Measurements from ENCODE around the gene SREBF1. TPM values are rescaled to one million over a fixed set of nuclear protein-coding genes. Genes with fewer than 3 reads are reported as not detected.
A peak's percentile ranks its signal among the peaks of the same experiment; 100 is the strongest.

The SREBF1 gene
- total RNA-seq, 1 experiment from 2014 or later, result 167 TPM

DNA sequence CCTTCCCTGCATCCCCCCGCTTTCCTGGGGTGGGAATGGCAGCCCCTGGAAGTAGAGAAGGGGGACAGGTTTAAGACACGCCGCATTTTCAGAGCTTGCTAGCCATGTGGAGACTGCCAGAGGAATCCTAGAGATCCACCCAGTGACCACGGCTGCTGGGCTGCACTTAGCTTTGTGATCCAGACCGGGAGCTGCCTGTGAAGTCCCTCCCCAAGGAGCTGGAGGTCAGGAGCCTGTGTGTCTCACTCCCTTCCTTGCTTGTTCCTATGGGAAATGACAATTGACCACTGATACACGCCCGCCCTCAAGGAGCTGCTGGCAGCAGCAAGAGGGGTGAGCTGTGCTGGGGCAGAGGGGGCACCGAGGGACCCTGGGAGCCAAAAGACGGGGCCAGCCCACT lies 73.7 kb downstream of the SREBF1 start:
- H3K27me3 ChIP-seq (ENCODE audit: low read length), result no peaks in the 10 kb centered on the region
- intact Hi-C loops (cut with micrococcal nuclease), result no loop called here
- H3K9me2 ChIP-seq (replicated peaks; ENCODE audit: low read length), result no peaks in the 10 kb centered on the region
- H3K27ac ChIP-seq (ENCODE audit: low read length), result no peak overlapping the region
- H3F3A ChIP-seq (ENCODE audit: low read length, unreplicated experiment), result no peaks in the 10 kb centered on the region
- DNase-seq (no peak), ATAC-seq (no peak)
- H3K9me3 ChIP-seq (ENCODE audit: low read length), result no peaks in the 10 kb centered on the region
- CTCF ChIA-PET, result interaction anchor here (0.7 kb wide), 1 partner anchor 8 kb away, joined by 4 read pairs; no protein-coding TSS in a partner anchor
- H3K4me2 ChIP-seq (ENCODE audit: low read length), result no peak overlapping the region
- H3K79me2 ChIP-seq (ENCODE audit: low read length), result peaks cover 45% of the 10 kb centered on the region
- no peak overlapping the region for H3K4me3 ChIP-seq (ENCODE audit: low read length)
- TF ChIP-seq EZH2 (IDR thresholded peaks at IDR 0.05; ENCODE audit: low read length, unreplicated experiment) (no peak), EZH2phosphoT487 (IDR thresholded peaks at IDR 0.05; ENCODE audit: borderline replicate concordance, low read length) (no peak)
- TF ChIP-seq, protein P1, sequence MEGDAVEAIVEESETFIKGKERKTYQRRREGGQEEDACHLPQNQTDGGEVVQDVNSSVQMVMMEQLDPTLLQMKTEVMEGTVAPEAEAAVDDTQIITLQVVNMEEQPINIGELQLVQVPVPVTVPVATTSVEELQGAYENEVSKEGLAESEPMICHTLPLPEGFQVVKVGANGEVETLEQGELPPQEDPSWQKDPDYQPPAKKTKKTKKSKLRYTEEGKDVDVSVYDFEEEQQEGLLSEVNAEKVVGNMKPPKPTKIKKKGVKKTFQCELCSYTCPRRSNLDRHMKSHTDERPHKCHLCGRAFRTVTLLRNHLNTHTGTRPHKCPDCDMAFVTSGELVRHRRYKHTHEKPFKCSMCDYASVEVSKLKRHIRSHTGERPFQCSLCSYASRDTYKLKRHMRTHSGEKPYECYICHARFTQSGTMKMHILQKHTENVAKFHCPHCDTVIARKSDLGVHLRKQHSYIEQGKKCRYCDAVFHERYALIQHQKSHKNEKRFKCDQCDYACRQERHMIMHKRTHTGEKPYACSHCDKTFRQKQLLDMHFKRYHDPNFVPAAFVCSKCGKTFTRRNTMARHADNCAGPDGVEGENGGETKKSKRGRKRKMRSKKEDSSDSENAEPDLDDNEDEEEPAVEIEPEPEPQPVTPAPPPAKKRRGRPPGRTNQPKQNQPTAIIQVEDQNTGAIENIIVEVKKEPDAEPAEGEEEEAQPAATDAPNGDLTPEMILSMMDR (conservative IDR thresholded peaks at IDR 0.05; ENCODE audit: low read depth, low read length), result no peak
- 0 out of 2 replicates have a peak, but pooled peaks cover 4% of the 10 kb centered on the region for H4K20me1 ChIP-seq (ENCODE audit: low read length)
- no peak overlapping the region for H2AFZ ChIP-seq (ENCODE audit: low read length)
- no TSS peak for BruUV-seq (replicated peaks)
- H3K4me1 ChIP-seq (ENCODE audit: insufficient read depth, low read length), result no peaks in the 10 kb centered on the region
- POLR2A ChIA-PET (ENCODE audit: unreplicated experiment), result no interaction called here
- H3K36me3 ChIP-seq (ENCODE audit: low read depth, low read length), result peaks cover 11% of the 10 kb centered on the region; the same call in 1 of the 2 replicates
- no peak overlapping the region for H3K9ac ChIP-seq (ENCODE audit: low read length)

DNA sequence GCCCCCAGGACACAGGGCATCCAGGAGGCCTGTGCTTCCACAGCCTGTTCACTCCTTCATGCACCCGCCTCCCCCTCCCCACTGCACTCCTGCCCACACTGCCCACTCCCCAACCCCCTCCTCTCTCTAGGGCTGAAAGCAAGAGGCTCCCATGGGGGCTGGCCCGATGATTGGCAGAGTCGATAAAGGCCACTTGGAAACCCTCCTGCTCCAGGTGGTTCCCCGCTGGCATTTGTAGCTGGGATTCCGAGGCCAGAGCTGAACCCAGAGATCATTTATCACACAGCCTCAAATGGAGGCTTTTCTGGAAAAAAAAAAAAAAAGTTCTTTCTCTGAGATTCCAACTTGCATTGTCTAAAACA lies 74.1 kb downstream of the SREBF1 start:
- Histone ChIP-seq H3K4me3 (ENCODE audit: low read length) (no peak overlapping the region), H3K9me2 (replicated peaks; ENCODE audit: low read length) (no peaks in the 10 kb centered on the region), H2AFZ (ENCODE audit: low read length) (no peak overlapping the region), H3K79me2 (ENCODE audit: low read length) (peaks cover 41% of the 10 kb centered on the region), H3K9me3 (ENCODE audit: low read length) (no peaks in the 10 kb centered on the region), H3K4me1 (ENCODE audit: insufficient read depth, low read length) (no peaks in the 10 kb centered on the region), H3K36me3 (ENCODE audit: low read depth, low read length) (peaks cover 11% of the 10 kb centered on the region; the same call in 1 of the 2 replicates), H3K27ac (ENCODE audit: low read length) (no peak overlapping the region), H3K27me3 (ENCODE audit: low read length) (no peaks in the 10 kb centered on the region), H4K20me1 (ENCODE audit: low read length) (0 out of 2 replicates have a peak, but pooled peaks cover 4% of the 10 kb centered on the region), H3K4me2 (ENCODE audit: low read length) (no peak overlapping the region), H3F3A (ENCODE audit: low read length, unreplicated experiment) (no peaks in the 10 kb centered on the region), H3K9ac (ENCODE audit: low read length) (no peak overlapping the region)
- intact Hi-C loops (cut with micrococcal nuclease), result no loop called here
- BruUV-seq (replicated peaks), result no TSS peak
- ATAC-seq, result no peak
- POLR2A ChIA-PET (ENCODE audit: unreplicated experiment), result no interaction called here
- no peak for DNase-seq
- TF ChIP-seq, protein P1 (conservative IDR thresholded peaks at IDR 0.05; ENCODE audit: low read depth, low read length), result no peak
- TF ChIP-seq EZH2 (IDR thresholded peaks at IDR 0.05; ENCODE audit: low read length, unreplicated experiment) (no peak), EZH2phosphoT487 (IDR thresholded peaks at IDR 0.05; ENCODE audit: borderline replicate concordance, low read length) (no peak)
- CTCF ChIA-PET, result interaction anchor here (0.7 kb wide), 1 partner anchor 8 kb away, joined by 4 read pairs; no protein-coding TSS in a partner anchor

Small RNA genes lying within 50 kb of the gene (microRNA-seq; reads per million reads assigned to microRNA genes)
- 113 reads per million, percentile 64 among the genes with 10 or more reads in this experiment for gene MIR33B (ENCODE audit: unreplicated experiment)
- gene MIR6777 (ENCODE audit: unreplicated experiment), result 1.5 reads per million

Other genes with a start within 250 kb of the SREBF1 start
- gene PEMT, start 245.3 kb downstream of the SREBF1 start, total RNA-seq (2014; rRNA removed), result 137 and 178 TPM in 2 replicates
- gene RAI1, start 155.5 kb downstream of the SREBF1 start, total RNA-seq (2014; rRNA removed), result 33.0 and 64.2 TPM in 2 replicates
- 53.3 and 77.1 TPM in 2 replicates for gene TOM1L2, start 135.4 kb upstream of the SREBF1 start, total RNA-seq (2014; rRNA removed)
- gene DRC3, start 135.9 kb upstream of the SREBF1 start, total RNA-seq (2014; rRNA removed), result 1.9 and 2.2 TPM in 2 replicates
- 34.7 and 40.5 TPM in 2 replicates for gene ATPAF2, start 202.2 kb upstream of the SREBF1 start, total RNA-seq (2014; rRNA removed)
- gene GID4, start 202.4 kb upstream of the SREBF1 start, total RNA-seq (2014; rRNA removed), result 7.3 and 9.7 TPM in 2 replicates